ENCODE results near the gene PLEK2. TPM values are rescaled to one million over a fixed set of nuclear protein-coding genes. Genes with fewer than 3 reads are reported as not detected.

The PLEK2 gene
- total and polyA plus RNA-seq, 2 of the 13 experiments (the other 11 are each of a cell fraction or from before 2014, with no cell fraction given), result 0.26 to 1.5 TPM

GRCh38 chr14:67385120-67385519 lies 26.8 kb downstream of the PLEK2 start:
- no peak for ATAC-seq
- no peak overlapping the region for H2AFZ ChIP-seq (ENCODE audit: low read length)
- H3K27ac ChIP-seq (ENCODE audit: extremely low read length, insufficient read depth, low read length), result no peak overlapping the region
- H3K27me3 ChIP-seq (ENCODE audit: control insufficient read depth in 1 of 2, insufficient read depth in 2 of 2, low read length in 2 of 2), result no peaks in the 10 kb centered on the region
- no peak overlapping the region for H3K9ac ChIP-seq (ENCODE audit: insufficient read depth, low read depth, low read length)
- intact Hi-C loops (cut with micrococcal nuclease; ENCODE audit: unreplicated experiment), result no loop called here
- TF ChIP-seq GFI1 (CRISPR knock-in tag; IDR thresholded peaks at IDR 0.05; ENCODE audit: borderline replicate concordance) (no peak), MED1 (CRISPR knock-in tag; IDR thresholded peaks at IDR 0.05) (no peak), GPN1 (CRISPR knock-in tag; IDR thresholded peaks at IDR 0.05; ENCODE audit: borderline replicate concordance) (no peak), MYPOP (CRISPR knock-in tag; IDR thresholded peaks at IDR 0.05) (no peak), ZHX1 (CRISPR knock-in tag; IDR thresholded peaks at IDR 0.05; ENCODE audit: low read depth) (no peak), ZNF441 (CRISPR knock-in tag; IDR thresholded peaks at IDR 0.05; ENCODE audit: borderline replicate concordance) (no peak), MTF1 (CRISPR knock-in tag; IDR thresholded peaks at IDR 0.05) (no peak), ZFP82 (CRISPR knock-in tag; IDR thresholded peaks at IDR 0.05; ENCODE audit: borderline replicate concordance) (no peak), MZF1 (CRISPR knock-in tag; IDR thresholded peaks at IDR 0.05; ENCODE audit: borderline replicate concordance) (no peak), POLR2AphosphoS5 (IDR thresholded peaks at IDR 0.05; ENCODE audit: low read depth, low read length) (no peak), ZNF317 (CRISPR knock-in tag; IDR thresholded peaks at IDR 0.05) (no peak), ZNF691 (CRISPR knock-in tag; IDR thresholded peaks at IDR 0.05; ENCODE audit: borderline replicate concordance, low read depth) (no peak), CBX2 (IDR thresholded peaks at IDR 0.05; ENCODE audit: low read depth, low read length) (no peak), CBX2 (CRISPR knock-in tag; IDR thresholded peaks at IDR 0.05; ENCODE audit: low read depth) (no peak), IKZF5 (CRISPR knock-in tag; IDR thresholded peaks at IDR 0.05) (no peak), ZBTB8A (CRISPR knock-in tag; IDR thresholded peaks at IDR 0.05; ENCODE audit: borderline replicate concordance, low read depth) (no peak), ZNF251 (CRISPR knock-in tag; IDR thresholded peaks at IDR 0.05) (no peak), NR0B2 (CRISPR knock-in tag; IDR thresholded peaks at IDR 0.05) (no peak), MEF2D (CRISPR knock-in tag; IDR thresholded peaks at IDR 0.05) (no peak), HOXA3 (CRISPR knock-in tag; IDR thresholded peaks at IDR 0.05) (no peak)
- H3K4me3 ChIP-seq (replicated peaks in 1 of 3; ENCODE audit: insufficient read depth in 1 of 3, low read depth in 2 of 3, low read length in 3 of 3), result no peak overlapping the region
- FAIRE-seq, result no peak
- in situ Hi-C loops (cut with HindIII; ENCODE audit: extremely low pct_ligation_motif_present, low pct_unique_long_range_greater_than_20kb), result no loop called here
- POLR2A ChIA-PET, result no interaction called here
- H3K79me2 ChIP-seq (ENCODE audit: insufficient read depth, low read length), result no peaks in the 10 kb centered on the region
- H3K4me1 ChIP-seq (ENCODE audit: insufficient read depth, low read length), result peaks cover 6% of the 10 kb centered on the region
- H3K4me2 ChIP-seq (ENCODE audit: low read depth, low read length), result no peak overlapping the region
- peaks cover 15 to 51% of the 10 kb centered on the region in 2 experiments for H3K36me3 ChIP-seq (replicated peaks in 1 of 2; ENCODE audit: control insufficient read depth in 1 of 2, insufficient read depth in 2 of 2, low read length in 2 of 2)
- no peak for DNase-seq (ENCODE audit: low spot score)
- H3K9me3 ChIP-seq (ENCODE audit: low read length), result no peaks in the 10 kb centered on the region
- WGBS (ENCODE audit: low lambda C conversion rate), result 91% methylated on average over 2 of the region's 2 CpGs
- CTCF ChIA-PET (ENCODE audit: low intra/inter-chr PET ratio, low total read pairs), result no interaction called here
- H4K20me1 ChIP-seq (ENCODE audit: insufficient read depth, low read length), result no peaks in the 10 kb centered on the region
- no TSS peak for BruUV-seq (replicated peaks)
